Measurements from ENCODE around the gene TPCN2.

- TF ChIP-seq REST (IDR thresholded peaks at IDR 0.05; ENCODE audit: insufficient read depth in 1 of 2, low read depth in 2 of 2, low read length in 2 of 2) (no peak), POLR2AphosphoS5 (IDR thresholded peaks at IDR 0.05; ENCODE audit: low read depth, low read length) (no peak), TAF1 (IDR thresholded peaks at IDR 0.05; ENCODE audit: borderline replicate concordance, insufficient read depth, low read length) (no peak), SIN3A (IDR thresholded peaks at IDR 0.05; ENCODE audit: borderline replicate concordance, insufficient read depth, low read length) (no peak), FOXP2 (optimal IDR thresholded peaks at IDR 0.05; ENCODE audit: borderline replicate concordance, extremely low read depth, extremely low read length, insufficient read depth) (no peak)
Observed at GRCh38 chr11:69132301-69132670, 83.6 kb downstream of the TPCN2 start.

Measured in PFSK-1 (cell line).